HepG2 (cell line): ENCODE results near the gene MICA. TPM values are rescaled to one million over a fixed set of nuclear protein-coding genes. Genes with fewer than 3 reads are reported as not detected.
A peak's percentile ranks its signal among the peaks of the same experiment; 100 is the strongest.

Experiments used
- ATRX ChIP-seq: sonication (generic); formaldehyde crosslinking; IDR thresholded peaks from 2 replicates; pipeline ENCODE4 v1.4.0; 2020; ENCODE audit warnings: missing genetic modification reagents, borderline replicate concordance
- CERS6 ChIP-seq: sonication (generic); formaldehyde crosslinking; IDR thresholded peaks from 2 replicates; pipeline ENCODE4 v1.5.0; 2020; ENCODE audit warnings: missing genetic modification reagents
- FOXO1 ChIP-seq: sonication (generic); formaldehyde crosslinking; IDR thresholded peaks from 2 replicates; pipeline ENCODE4 v1.4.0; 2020; ENCODE audit warnings: missing genetic modification reagents
- GATAD2A ChIP-seq: IDR thresholded peaks from 2 replicates; pipeline ENCODE4 v1.6.1; 2016
- GRHL1 ChIP-seq: sonication (generic); formaldehyde crosslinking; conservative IDR thresholded peaks from 2 replicates; pipeline ENCODE4 v1.8.0; 2022; ENCODE audit warnings: missing genetic modification reagents
- HOXA5 ChIP-seq: sonication (generic); formaldehyde crosslinking; IDR thresholded peaks from 2 replicates; pipeline ENCODE4 v1.4.0; 2020; ENCODE audit warnings: missing genetic modification reagents
- KLF11 ChIP-seq: IDR thresholded peaks from 2 replicates; pipeline ENCODE4 v1.6.1; 2016; ENCODE audit warnings: missing compliant biosample characterization
- PHF5A ChIP-seq: IDR thresholded peaks from one replicate; pipeline ENCODE4 v1.6.1; 2018; ENCODE audit warnings: low read depth, missing genetic modification reagents; ENCODE audit not compliant: unreplicated experiment
- SALL1 ChIP-seq: sonication (generic); formaldehyde crosslinking; IDR thresholded peaks from 2 replicates; pipeline ENCODE4 v1.8.0; 2022; ENCODE audit warnings: mild to moderate bottlenecking, missing genetic modification reagents
- SKIL ChIP-seq: sonication (generic); formaldehyde crosslinking; IDR thresholded peaks from 2 replicates; pipeline ENCODE4 v1.8.0; 2022; ENCODE audit warnings: missing genetic modification reagents, mild to moderate bottlenecking, moderate library complexity, borderline replicate concordance
- SMC3 ChIP-seq: IDR thresholded peaks from 2 replicates; pipeline ENCODE4 v1.6.1; 2011; ENCODE audit warnings: low read length, improper control_type of control experiment
- TEAD2 ChIP-seq: sonication (generic); formaldehyde crosslinking; IDR thresholded peaks from 2 replicates; pipeline ENCODE4 v1.9.0; 2021; ENCODE audit warnings: missing genetic modification reagents
- TFDP2 ChIP-seq: sonication (generic); formaldehyde crosslinking; IDR thresholded peaks from 2 replicates; pipeline ENCODE4 v1.4.0; 2020; ENCODE audit warnings: missing genetic modification reagents
- THAP9 ChIP-seq: sonication (generic); formaldehyde crosslinking; IDR thresholded peaks from 2 replicates; pipeline ENCODE4; 2020; ENCODE audit warnings: missing genetic modification reagents, mild to moderate bottlenecking, borderline replicate concordance
- WIZ ChIP-seq: sonication (generic); formaldehyde crosslinking; IDR thresholded peaks from 2 replicates; pipeline ENCODE4 v1.5.1; 2020; ENCODE audit warnings: mild to moderate bottlenecking, missing genetic modification reagents
- XRCC5 ChIP-seq: fragments of 200-400 bp; formaldehyde crosslinking; optimal IDR thresholded peaks from 2 replicates; pipeline ENCODE3; 2017; ENCODE audit warnings: mild to moderate bottlenecking, low read length
- ZBTB7B ChIP-seq: sonication (generic); formaldehyde crosslinking; IDR thresholded peaks from 2 replicates; pipeline ENCODE4 v1.4.0; 2020; ENCODE audit warnings: missing genetic modification reagents
- ZNF205 ChIP-seq: IDR thresholded peaks from 2 replicates; pipeline ENCODE4 v1.6.1; 2018; ENCODE audit warnings: missing biosample characterization, missing genetic modification reagents
- ZNF598 ChIP-seq: sonication (generic); formaldehyde crosslinking; IDR thresholded peaks from 2 replicates; pipeline ENCODE4 v1.5.1; 2020; ENCODE audit warnings: mild to moderate bottlenecking, missing genetic modification reagents, borderline replicate concordance
- ZNF737 ChIP-seq: sonication (generic); formaldehyde crosslinking; IDR thresholded peaks from 2 replicates; pipeline ENCODE4 v1.5.0; 2020; ENCODE audit warnings: missing genetic modification reagents, mild to moderate bottlenecking, borderline replicate concordance
- ZNF839 ChIP-seq: sonication (generic); formaldehyde crosslinking; IDR thresholded peaks from 2 replicates; pipeline ENCODE4 v1.4.0; 2020; ENCODE audit warnings: missing genetic modification reagents, mild to moderate bottlenecking, borderline replicate concordance
- polyA plus RNA-seq, 8 experiments: library from polyadenylated mRNA; depleted of rRNA in 3 of 8; stranded (reverse) in 7 of 8; unstranded in 1 of 8; fragments of >200 nt; fragmentation: Illumina TruSeq in 4 of 8; extraction: Trizol in 4 of 8; gene quantifications; 2 replicates each; pipeline versions ENCODE4 v1.2.1 to v1.2.3, GENCODE V29; 2011 to 2016; ENCODE audit warnings: low read depth in 4 of 8, missing spikeins in 1 of 8, mixed read lengths in 1 of 8; ENCODE audit not compliant: insufficient read depth in 1 of 8
- total RNA-seq, 5 experiments: library from RNA; depleted of rRNA; stranded (reverse); fragments of >200 nt; fragmentation: Illumina TruSeq; extraction: Trizol; gene quantifications; 2 replicates each; pipeline ENCODE4 v1.2.3, GENCODE V29; 2016; ENCODE audit warnings: low read depth in 1 of 5

The MICA gene
- total and polyA plus RNA-seq, 2 of the 13 experiments (the other 11 are each of a cell fraction or from before 2014, with no cell fraction given): 21.6 to 38.1 TPM

GRCh38 chr6:31403283-31404060 lies at the start of gene MICA (continued):
- TF ChIP-seq THAP9 (CRISPR knock-in tag) (peak; percentile 57; the same call in 1 of the 2 replicates), WIZ (CRISPR knock-in tag) (peak; percentile 89), KLF11 (peak; percentile 63; the same call in 1 of the 2 replicates), TEAD2 (0 out of 2 replicates have a peak, but pooled peaks have one; percentile 57), PHF5A (no peak), GRHL1 (no peak), ZBTB7B (CRISPR knock-in tag) (peak; percentile 85), CERS6 (CRISPR knock-in tag) (peak; percentile 68; the same call in 1 of the 2 replicates), GATAD2A (no peak; the same call in 1 of the 2 replicates), HOXA5 (CRISPR knock-in tag) (peak; percentile 96), ATRX (no peak), ZNF205 (CRISPR knock-in tag) (no peak; the same call in 1 of the 2 replicates), TFDP2 (CRISPR knock-in tag) (peak; percentile 94), FOXO1 (CRISPR knock-in tag) (no peak; the same call in 1 of the 2 replicates), XRCC5 (peak; percentile 78), SKIL (CRISPR knock-in tag) (no peak), ZNF737 (CRISPR knock-in tag) (no peak), ZNF598 (CRISPR knock-in tag) (0 out of 2 replicates have a peak, but pooled peaks have one; percentile 60), ZNF839 (no peak; the same call in 1 of the 2 replicates), SALL1 (CRISPR knock-in tag) (peak; percentile 82), SMC3 (no peak)
